LNCAP (cell line): Measurements from ENCODE around the gene ADARB2.

Experiments
- CTCF ChIP-seq: fragments of 450-650 bp; IDR thresholded peaks from 2 replicates; pipeline ENCODE4 v1.5.1; 2017; ENCODE audit warnings: mild to moderate bottlenecking

Gene ADARB2

GRCh38 chr10:1347962-1348772 lies 389.2 kb downstream of the ADARB2 start:
- no peak for TF ChIP-seq CTCF

- TF ChIP-seq CTCF: no peak
Measured at GRCh38 chr10:1347525-1347924, 389.8 kb downstream of the ADARB2 start.

GRCh38 chr10:1346201-1346600 lies 391.1 kb downstream of the ADARB2 start:
- TF ChIP-seq CTCF: no peak

GRCh38 chr10:1345368-1345767 lies 392.0 kb downstream of the ADARB2 start:
- no peak for TF ChIP-seq CTCF

GRCh38 chr10:1344846-1345245 lies 392.5 kb downstream of the ADARB2 start:
- TF ChIP-seq CTCF: no peak

GRCh38 chr10:1344408-1344807 lies 392.9 kb downstream of the ADARB2 start:
- no peak for TF ChIP-seq CTCF

DNA sequence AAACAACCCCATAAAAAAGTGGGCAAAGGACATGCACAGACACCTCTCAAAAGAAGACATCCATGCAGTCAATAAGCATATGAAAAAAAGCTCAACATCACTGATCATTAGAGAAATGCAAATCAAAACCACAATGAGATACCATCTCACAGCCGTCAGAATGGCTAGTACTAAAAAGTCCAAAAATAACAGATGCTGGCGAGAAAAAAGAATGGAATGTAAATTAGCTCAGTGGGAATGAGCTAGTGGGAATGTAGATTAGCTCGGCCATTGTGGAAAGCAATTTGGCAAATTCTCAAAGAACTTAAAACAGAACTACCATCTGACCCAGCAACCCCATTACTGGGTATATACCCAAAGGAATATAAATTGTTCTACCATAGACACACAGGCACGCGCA lies 394.1 kb downstream of the ADARB2 start:
- no peak for TF ChIP-seq CTCF

- no peak for TF ChIP-seq CTCF
Measured at GRCh38 chr10:1339396-1339795, 397.9 kb downstream of the ADARB2 start.
